Right kidney (tissue), 1 donor: ENCODE data around the gene SEC23A.
"Not testable (repeated sequence)": the region's sequence is repeated elsewhere in the genome, so short reads cannot be mapped to it uniquely, and the experiment has no call there.

ENCODE experiments used
- DNase-seq: peaks from one replicate; pipeline ENCODE4 v3.0.0-alpha.2; 2016

Gene SEC23A

DNA sequence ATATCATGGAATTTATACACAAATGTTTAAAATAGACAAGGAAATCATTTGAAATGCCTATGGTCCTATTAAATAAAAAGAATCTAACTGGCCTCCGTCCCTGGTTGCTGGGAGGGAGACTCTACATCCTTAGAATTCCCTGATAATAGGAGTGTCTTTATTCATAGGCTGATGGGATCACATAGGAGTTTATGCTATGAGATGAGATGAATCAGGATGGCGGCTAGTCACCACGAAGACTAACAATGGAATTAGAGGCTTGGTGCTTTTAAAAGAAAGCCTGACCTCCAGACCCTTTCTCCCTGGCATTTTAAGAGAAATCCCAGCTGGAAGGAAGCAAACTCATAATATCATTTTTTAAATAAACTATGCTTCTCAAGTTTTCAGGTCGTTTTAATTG is 69.7 kb downstream of the SEC23A start:
- DNase-seq, result no peak

DNA sequence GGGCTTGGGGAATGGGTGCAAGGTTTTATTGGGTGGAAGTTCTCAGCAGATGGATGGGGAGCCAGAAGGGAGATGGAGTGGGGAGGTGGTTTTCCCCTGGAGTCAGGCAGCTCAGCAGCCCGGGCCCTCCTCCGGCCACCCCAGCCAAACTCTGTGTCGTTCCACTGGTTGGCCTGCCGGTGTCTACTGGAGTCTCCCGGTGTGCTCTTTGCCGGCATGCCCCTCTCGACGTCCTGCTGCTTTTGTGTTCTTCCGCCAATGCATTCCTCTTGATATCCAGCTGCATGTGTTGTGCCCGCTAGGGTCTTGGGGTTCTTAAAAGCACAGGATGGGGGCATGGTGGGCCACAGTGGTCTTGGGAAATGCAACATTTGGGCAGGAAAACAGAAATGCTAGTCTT is 72.8 kb downstream of the SEC23A start:
- no peak for DNase-seq

DNA sequence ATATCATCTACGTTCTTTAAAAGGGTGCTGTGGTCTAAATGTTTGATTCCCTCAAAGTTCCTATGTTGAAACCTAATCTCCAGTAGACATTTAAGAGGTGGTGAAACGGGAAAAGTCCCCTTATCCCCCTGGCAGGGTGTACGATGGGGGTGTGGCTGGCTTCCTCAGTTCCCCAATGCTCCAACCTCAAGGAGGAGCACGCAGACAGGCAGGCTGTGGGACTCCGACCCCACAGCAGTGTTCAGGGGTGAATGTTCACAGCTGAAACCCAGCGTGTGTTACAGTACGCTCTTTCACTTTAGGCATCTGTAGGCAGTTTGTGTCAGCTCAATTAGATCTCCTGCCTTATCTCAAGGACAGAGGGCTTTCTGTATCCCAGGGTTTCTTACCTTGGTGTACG is 73.2 kb downstream of the SEC23A start:
- DNase-seq, result no peak

DNA sequence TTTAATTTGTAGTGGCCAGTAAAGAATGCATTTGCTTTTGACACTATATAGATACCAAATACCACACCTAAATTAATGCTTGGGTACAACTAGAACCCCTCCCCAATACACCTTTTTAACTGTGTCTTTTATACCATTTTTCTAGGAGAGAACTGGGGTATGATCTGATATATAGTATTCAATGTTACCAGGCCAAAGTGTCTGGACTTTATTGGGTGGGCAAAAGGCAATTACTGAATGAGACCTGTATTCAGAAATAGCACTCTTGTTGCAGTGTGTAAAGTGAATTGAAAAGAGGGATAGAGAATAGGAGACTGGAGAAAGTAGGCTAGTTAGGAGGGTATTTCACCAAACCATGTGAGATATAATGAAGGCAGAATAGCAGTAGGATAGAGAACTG is 74.4 kb downstream of the SEC23A start:
- no peak for DNase-seq

DNA sequence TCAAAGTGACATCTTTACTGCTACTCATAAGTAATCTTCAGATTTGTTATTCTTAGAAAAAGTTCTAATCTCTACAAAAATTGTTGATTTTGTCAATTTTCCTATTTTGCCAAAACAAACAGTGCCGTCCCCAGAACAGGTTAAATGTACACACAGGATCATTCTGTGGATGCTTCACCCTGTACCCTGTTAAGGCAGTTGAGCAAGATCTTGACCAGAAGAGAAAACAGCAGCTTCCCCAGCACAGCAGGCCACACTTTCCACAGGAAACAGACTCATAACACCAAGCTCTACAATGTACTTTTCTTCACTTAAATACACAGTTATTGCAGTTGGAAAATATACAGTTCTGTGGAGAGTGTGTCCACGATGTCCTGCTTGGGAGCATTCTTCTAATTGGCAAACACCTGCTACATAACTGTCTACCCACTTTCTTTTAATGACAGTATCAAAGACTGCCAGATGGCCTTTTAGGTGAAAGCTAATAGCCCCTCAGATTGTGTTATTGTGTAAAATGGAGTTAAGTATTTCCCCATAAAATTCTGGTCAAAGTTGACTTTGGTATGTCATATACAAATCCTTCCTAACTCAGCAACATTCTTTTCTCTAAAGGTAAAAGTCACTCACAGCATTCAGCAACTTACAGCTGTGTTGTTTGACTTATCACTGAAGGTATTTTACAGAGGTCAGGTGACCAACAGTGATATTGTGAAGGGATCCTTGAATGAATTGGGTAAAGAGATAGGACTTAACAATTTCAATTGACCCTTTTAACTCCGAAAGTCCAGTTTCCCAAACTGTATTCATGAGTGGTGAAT is 77.0 kb downstream of the SEC23A start:
- no peak for DNase-seq

DNA sequence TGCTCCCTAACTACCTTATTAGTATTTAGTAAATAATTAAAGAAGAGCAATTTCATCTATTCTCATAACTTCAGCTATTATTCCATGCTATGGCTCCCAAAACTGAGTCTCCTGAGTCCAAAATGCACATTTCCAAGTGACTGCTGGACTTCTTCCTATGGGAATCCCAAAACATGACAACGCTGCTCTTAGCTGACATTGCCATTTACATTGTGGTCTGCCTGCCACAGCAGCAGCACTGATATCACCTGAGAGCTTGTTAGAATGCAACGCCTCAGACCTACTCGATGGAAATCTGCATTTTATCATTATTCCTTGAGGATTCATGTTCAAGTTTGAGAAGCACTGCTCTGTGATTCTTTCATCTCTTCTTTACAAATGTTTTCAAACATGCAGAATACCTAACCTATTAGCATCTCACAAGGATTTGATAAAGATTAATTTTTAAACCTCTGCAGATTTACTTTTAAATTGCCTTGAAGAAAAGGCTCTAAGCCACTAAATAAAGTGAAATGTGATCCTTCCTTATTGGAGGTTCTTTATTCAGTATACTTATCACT is 77.7 kb downstream of the SEC23A start:
- no peak for DNase-seq

DNA sequence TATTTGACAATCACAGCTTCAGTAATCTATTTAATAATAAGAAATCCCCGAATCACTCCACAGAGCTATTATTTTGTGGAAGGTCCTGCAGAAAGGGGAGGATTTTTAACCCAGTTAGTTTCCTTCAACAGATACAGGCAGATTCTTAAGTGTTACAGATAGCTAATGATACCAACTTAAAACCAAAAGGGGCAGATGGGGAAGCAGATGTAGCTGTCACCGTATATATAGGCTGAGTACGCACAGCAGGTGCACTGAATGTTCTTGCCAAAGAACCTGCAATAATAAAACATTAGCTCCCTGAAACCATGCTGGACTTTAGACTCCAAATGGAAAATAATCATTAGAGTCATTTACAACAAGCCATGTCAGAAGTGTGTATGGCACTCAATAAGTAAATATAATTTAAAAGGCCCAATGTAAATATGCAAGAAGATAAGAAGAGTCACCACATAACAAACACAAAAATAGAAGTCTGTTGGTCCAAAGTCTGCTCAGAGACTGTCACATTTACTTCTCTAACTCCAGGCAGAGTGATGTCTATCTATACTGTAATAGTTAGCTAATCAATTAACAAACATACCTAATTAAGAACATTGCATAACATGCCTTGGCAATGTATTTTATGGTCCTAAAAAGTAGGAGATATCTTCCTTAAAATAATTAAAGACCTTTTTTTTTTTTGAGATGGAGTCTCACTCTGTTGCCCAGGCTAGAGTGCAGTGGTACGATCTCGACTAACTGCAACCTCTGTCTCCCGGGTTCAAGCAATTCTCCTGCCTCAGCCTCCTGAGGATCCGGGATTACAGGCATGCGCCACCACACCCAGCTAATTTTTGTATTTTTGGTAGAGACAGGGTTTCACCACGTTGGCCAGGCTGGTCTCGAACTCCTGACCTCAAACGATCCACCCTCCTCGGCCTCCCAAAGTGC is 78.8 kb downstream of the SEC23A start:
- no peak for DNase-seq

DNA sequence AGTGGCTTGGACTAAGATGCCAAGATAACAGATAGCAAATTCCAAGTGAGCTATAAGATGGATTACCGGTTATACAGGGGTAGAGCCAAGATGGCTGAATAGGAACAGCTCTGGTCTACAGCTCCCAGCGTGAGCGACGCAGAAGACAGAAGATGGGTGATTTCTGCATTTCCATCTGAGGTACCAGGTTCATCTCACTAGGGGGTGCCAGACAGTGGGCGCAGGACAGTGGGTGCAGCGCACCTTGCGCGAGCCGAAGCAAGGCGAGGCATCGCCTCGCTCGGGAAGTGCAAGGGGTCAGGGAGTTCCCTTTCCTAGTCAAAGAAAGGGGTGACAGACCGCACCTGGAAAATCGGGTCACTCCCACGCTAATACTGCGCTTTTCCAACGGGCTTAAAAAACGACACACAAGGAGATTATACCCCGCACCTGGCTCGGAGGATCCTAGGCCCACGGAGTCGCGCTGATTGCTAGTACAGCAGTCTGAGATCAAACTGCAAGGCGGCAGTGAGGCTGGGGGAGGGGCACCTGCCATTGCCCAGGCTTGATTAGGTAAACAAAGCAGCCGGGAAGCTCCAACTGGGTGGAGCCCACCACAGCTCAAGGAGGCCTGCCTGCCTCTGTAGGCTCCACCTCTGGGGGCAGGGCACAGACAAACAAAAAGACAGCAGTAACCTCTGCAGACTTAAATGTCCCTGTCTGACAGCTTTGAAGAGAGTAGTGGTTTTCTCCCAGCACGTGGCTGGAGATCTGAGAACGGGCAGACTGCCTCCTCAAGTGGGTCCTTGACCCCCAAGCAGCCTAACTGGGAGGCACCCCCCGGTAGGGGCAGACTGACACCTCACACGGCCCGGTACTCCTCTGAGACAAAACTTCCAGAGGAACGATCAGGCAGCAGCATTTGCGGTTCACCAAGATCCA is 85.7 kb downstream of the SEC23A start:
- not testable (repeated sequence) for DNase-seq

DNA sequence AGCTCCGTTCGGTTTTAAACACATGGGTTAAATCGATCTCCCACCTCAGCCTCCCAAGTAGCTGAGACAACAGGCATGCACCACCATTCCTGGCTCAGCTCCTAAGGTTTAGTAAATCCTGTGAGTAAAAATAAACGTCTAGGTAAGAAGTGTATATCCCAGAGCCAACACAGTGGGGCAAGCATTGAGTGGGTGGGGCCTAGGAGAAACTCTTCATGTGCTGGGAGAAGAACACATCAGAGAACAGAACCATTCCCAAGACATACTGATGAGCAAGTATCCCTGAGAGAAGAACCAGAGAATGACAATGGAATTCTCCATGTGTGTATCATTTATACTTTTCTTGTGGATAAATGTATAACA is 86.3 kb downstream of the SEC23A start:
- no peak for DNase-seq

DNA sequence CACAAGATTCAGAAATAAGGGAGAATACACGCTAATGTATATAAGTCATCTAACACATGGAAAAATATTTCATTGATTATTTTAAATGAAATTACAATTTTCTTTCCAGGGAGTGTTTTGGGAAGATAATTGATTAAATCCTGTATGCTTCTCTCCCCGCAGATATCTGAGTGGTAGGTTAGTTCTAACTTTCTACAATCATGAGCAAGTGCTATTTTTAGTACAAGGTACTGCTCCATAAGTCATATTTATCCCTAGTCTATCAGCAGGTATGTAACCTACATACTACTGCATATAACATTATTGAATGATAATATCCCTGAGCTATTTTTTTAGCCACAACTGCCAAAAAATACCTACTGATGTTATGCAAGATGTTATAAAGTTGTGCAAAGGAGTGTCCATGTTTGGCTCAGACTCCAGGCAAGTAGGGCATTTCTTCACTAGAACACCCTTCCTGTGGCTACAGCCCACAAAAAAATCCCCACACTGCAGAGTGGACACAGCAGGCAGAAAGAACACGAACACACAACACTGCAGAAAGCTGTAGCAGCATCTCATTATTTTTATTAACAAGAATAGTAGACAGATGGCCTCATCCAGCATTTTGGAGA is 87.0 kb downstream of the SEC23A start:
- no peak for DNase-seq

DNA sequence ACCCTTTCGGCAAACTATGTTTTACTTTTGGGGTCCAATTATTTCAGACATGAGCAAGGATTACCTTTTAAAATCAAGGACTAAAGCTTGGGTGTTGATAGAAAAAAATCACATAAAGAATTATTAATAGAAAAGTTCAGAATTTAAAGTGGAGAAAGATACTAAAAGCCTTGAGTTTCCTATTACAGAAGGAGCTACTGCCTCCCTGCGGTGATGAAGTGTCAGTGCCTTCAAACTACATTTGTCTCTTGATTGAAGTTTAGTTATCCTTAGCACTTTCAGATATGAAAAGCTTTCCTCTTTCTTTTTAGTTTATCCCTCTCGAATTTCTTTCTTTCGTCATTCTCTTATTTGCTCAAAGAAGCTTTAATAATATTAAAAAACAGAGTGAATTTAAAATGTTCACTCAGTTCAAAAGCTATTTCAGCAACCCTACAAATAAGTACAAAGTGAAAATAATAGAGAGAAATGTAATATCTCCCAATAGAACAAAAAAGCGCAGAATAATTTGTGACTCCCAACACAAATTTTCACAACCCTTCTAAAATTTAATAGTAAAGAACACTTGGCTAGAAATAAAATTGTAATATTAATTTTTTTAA is 87.6 kb downstream of the SEC23A start:
- DNase-seq, result no peak

DNA sequence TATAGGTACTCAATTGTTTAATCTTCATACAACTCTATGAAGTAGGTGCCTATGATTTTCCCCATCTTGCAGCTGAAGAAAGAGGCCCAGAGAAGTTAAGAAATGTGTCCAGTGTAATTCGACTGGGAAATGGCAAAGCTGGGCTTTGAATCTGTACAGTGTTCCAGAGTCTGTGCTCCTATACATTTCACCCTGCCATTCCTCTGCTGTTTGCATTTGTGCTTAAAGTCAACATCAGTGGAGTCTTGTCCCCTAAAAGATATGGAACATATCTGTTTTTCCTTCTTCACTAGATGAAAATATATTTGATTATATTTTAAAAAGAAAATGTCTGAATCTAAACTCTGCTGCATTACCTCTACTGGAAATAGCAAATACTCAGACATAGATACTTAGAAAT is 88.6 kb downstream of the SEC23A start:
- DNase-seq, result no peak

DNA sequence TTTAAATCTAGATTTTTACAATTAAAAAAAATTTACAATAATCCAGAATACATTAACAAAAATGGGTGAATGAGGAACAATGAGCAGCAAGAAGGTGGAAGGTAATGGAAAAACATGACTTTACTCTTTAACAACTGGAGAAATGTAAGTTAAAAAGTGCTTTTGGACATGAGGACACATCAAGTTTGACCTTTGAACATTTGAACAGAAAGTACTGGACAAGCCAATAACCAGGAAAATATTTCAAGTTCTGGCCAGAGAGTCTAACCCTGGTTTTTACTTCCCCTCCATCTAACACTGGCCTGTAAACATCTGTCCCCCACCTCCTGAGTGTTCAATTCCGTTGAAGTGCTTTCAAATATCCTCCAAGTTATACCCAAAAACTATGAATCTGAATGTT is 94.1 kb downstream of the SEC23A start:
- not testable (repeated sequence) for DNase-seq

DNA sequence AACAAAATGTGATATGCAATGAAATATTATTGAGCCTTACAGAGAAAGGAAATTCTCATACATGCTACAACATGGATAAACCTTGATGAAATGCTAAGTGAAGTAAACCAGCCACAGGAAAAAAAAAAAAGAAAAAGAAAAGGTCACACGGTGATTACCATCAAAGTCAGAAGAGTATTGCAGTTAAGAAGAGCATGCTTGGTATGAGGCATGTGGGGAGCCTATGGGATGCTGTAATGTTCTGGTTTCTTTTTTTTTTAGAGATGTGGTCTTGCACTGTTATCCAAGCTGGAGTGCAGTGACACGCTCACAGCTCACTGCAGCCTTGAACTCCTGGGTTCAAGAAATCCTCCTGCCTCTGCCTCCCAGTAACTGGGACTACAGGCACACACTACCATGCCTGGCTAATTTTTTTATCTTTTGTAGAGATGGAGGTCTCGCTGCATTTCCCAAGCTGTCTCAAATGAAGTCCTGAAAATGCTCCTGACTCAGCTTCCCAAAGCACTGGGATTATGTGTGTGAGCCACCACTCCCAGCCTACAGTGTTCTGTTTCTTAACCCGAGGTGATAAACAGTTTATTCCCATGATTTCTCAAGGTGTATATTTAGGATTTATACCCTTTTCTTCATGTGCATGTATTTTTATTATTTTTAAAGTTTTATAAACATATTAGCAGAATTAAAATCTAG is 96.2 kb downstream of the SEC23A start:
- DNase-seq, result no peak

DNA sequence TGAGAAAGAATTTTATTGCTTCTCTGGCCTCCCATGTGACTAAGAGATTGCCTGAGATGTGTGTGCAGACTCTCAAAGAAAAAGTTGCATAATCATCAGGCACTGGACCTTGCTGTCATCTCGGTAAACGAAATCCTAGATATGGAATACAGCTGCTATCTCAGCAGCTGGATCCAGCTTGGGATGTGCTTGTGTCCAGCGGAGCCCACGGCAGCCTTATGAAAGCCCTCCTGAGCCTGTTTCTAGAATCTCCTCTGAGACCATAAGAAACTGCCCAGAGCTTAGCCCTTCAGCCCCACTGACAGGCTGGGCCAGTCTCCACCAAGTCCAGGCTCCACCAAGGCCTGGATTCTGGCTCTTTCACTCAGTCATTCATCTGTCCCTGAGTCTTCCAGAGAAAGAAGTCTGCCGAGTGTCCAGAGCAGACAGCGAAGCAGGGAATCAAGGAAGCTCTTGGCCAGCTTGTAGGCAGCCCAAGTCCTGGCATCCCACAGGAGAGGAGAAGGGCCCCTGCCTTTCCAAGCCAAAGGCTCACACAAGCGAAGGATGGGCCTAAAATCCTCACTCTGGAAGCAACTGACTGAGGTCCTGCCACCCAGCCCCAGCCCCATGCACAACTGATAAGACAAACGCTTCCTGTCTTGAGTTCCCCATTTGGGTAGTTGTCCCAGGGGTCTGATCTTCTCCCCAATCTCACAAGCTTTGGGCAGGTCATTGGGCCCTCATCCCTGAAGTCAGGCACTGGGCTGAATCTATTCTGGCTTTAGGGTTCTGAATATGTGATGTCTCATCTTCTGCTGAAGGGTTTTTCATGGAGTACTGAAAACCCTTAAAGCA is 97.8 kb downstream of the SEC23A start:
- DNase-seq, result no peak

DNA sequence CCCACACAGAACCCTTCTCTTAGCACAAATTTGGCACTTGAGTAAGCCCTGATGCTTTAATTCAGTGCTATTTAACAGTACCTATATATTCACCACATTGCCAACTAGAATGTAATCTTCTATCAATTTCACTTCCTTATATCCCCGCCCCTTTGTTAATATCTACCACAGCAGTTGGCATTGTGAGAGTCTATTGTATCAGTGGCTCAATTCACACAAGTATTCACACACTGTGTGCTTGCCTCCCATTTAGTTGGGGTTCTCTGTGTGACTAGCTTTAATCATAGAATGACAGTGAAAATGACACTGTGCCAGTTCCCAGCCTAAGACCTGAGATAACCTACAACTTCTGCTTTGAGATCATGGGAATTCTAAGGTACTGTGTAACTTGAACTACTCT is 103.1 kb downstream of the SEC23A start:
- DNase-seq, result no peak

DNA sequence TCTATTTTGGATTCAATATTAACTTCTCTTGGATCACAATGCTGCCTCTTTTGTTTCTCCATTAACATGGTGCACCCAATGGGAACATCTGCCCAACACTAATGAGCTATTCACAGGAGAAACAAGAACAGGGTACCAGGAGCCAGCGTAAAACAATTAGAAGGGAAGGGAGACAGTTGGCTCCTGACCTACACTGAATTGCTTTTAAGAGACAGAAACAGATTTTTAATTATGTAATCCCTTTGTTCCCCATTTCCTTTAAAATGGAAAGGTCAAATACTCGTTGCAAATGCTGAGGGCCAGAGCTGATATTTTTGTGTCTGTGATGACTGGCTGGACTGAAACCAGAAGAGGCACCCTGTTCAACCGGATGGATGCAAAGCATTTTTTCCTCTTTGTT is 108.3 kb downstream of the SEC23A start:
- no peak for DNase-seq

DNA sequence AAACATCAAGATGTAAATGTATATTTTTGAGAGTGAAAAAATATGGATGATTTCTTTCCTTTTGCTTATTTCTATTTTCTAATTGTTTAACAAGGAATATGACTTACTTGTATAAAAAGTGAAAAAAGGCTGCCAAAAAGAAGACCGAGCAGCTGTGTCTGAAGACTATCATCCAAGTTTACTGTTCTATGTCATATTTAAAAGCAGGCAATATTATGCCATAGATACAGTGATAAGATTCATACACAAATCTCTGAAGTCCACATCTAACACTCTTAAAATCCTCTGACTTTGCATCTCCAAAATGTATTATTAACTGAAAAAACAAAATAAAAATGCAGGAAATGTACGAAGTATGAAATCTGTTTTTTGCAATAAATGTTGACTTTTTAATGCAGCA is 109.1 kb downstream of the SEC23A start:
- no peak for DNase-seq

DNA sequence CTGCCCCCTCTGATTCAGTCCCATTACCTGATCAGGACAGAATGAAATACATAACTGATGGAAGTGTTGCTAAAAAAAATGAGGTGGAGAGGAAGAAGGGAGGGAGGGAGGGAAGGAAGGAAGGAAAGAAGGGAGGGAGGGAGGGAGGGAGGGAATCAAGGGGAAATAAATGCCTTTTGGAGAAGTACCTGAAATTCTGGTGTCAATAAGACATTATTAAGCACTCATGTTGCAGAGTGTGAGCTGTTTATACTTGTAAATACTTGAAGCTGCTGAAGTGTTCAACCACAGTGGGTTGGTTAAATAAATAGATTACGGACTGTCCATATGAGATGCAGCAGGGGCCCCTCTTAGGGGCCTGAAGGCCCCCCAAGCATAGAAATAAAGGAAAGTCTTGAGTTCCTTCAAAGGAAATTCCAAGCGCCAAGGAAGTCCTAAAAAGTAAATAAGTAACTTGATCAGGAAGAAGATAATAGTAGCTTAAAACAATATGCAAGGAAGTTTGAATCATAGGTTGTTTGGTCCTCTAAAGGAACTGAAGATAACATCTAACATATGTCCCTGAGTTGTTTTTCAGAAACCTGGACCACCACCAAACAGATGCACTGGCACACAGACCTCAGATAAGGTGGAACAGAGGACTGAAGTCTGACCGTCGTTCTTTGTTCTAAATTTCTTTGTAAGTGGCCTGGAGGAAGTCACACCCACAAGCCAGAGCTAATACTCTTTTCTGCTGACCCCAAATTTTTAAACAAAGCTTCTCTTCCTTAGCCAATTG is 110.8 kb downstream of the SEC23A start:
- no peak for DNase-seq
